ENCODE data around the gene PFDN2. TPM values are rescaled to one million over a fixed set of nuclear protein-coding genes. Genes with fewer than 3 reads are reported as not detected.

Gene PFDN2
- total RNA-seq, 1 donor from 2014 or later, result 35.4 TPM

DNA sequence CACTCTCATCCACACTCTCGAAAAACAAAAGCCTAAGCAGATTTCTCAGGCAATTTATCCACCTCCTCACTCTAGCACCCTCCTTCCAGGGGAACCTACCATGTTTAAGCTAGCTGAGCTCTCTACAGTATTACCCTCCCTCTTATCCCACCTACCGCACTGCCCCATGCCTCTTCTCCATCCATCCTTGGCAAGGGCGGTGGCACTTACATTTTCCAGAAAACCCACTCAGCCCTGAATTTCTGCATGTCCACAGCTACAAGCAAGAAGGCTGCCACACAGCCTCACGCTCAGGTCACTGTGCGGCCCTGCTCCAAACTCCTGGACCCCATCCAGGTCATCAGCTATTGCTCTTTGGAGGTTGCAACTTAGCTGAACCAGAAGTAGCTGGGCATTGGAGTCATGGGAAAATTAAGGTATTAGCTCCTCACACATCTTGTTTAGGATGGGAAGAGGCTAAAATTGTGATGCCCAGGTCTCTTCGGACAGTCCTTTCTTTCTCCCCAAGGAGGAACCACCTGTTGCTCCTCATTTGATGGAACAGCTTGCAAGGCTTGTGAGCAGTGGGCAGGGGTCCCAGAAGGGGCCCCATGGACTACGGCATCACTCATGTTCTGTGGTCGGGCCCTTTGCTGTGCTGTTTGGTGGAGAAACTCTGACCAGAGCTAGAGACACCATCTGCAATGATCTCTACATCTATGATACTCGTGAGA, 18.6 kb downstream of the PFDN2 start:
- DNase-seq (ENCODE audit: low spot score), result no peak

DNA sequence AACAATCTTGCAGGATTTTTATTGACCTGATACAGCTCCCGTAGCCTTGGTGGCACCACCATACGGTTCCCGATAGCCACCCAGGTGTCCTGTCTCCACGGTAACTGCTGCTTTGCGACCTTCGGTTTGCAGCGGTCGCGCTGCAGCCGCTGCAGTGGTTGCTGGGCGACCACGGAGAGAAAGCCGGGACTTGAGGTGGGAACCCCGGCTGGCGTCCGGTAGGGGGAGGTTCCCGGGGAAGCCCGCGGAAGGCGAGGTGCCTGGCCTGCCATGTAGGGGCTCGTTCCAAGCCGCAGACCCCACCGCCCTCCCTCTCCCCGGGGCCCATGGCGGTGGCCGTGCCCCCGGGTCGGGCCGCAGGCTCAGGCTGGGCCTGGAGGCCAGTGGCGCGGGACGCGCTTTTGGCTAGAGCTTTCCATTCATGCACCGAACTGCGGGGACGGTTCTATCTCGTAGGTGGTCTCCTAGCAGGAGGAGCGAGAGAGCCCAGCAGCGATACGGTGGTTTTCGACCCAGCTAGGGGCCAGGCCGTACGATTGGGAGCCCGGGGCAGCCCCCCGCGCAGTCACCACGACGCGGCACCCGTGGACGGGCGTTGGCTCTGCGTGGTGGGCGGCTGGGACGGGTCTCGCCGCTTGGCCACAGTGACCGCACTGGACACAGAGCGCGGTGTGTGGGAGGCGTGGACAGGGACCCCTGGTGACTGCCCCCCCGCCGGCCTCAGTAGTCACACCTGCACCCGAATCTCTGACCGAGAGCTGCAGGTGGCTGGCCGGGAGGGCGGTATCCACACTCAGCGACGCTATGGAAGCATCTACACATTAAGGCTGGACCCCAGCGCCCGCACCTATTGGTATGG, 19.4 kb downstream of the PFDN2 start, which contains the start of gene KLHDC9:
TSS of gene KLHDC9 (plus strand) at position 152 of the 859 bp plus-strand sequence. CDS start at position 327, 175 bp downstream.
- peak; percentile 80 for DNase-seq (ENCODE audit: low spot score)

DNA sequence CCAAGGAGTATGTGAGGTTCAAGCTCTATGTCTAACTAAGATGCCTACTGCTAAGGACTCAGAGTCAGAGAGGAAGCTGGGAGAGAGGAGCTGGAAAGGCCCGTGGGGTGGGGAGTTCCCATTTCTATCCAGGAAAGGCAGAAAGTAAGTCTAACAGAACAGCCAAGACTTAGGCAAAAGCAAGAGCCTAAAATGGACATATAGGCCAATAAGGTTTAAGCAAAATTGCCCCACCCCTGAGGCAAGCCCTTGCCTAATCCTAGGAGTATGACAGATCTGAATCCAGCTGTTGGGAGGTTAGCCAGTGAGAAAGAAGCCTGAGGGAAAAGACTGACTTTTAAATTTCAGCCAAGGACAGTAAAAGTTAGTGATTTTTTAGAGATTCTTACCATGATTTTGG, 21.3 kb downstream of the PFDN2 start:
- no peak for DNase-seq (ENCODE audit: low spot score)

DNA sequence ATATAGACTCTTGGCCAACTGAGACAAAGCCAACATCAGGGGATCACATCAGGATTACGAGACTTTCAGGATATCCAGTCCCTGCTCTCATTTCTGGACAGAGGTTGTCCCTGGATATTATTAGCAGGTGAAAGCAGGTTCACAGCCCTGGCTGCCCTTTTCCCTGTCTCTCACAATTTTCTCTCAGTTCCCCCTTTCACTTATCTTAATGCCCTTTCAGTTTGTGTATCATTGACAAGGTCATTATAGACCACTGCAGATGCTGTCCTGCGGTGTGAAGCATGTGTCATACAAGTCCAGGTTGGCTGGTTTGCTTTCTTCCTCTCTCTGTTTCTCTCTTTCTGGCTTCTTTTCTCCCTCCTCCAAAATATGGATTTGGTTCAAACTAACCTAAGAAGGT, 21.8 kb downstream of the PFDN2 start:
- no peak for DNase-seq (ENCODE audit: low spot score)

DNA sequence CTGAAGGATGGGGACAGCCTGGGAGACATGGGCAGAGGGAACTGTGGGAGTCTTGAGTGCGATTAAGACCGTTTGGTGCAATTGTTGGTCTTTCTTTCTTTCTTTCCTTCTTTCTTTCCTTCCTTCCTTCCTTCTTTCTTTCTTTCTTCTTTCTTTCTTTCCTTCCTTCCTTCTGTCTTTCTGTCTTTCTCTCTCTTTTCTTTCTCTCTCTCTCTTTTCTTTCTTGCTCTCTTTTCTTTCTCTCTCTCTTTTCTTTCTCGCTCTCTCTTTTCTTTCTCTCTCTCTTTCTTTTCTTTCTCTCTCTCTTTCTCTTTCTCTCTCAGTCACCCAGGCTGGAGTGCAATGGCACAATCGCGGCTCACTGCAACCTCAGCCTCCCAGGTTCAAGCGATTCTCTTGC, 22.6 kb downstream of the PFDN2 start:
- DNase-seq (ENCODE audit: low spot score), result no peak

DNA sequence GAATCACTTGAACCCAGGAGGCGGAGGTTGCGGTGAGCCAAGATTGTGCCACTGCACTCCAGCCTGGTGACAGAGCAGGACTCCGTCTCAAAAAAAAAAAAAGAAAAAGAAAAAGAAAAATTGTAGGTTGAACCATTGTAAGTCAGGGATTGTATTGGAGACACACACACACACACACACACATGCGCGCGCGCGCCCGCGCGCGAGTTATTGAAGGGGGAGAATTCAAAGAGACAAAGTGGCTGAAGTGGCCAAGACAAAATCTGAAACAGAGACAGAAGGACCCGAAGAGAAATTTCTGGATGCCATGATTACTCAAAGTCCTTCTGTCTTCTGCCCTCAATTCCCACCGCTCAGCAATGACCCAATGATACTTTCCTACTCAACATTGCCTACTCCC, 23.4 kb downstream of the PFDN2 start:
- DNase-seq (ENCODE audit: low spot score), result no peak

DNA sequence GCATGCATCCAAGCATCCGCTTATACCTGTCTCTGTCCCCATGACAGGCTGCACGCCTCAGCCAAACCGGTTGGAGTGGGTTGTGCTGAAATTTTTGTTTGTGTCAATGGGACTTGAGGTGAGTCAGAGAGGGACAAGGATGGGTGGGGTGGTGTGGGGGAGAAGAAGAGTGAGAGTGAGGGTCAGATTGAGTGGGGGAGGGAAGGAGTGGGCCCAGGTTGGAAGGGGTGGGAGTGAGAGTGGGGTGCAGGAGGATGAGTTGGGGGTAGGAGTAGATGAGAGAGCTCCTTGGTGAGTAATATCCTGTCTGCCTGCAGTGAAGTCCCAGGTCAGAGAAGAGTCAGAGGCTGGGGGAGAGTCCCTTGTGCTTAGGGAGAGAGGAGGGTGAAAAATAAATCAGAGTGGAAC, 25.2 kb downstream of the PFDN2 start:
- no peak for DNase-seq (ENCODE audit: low spot score)

DNA sequence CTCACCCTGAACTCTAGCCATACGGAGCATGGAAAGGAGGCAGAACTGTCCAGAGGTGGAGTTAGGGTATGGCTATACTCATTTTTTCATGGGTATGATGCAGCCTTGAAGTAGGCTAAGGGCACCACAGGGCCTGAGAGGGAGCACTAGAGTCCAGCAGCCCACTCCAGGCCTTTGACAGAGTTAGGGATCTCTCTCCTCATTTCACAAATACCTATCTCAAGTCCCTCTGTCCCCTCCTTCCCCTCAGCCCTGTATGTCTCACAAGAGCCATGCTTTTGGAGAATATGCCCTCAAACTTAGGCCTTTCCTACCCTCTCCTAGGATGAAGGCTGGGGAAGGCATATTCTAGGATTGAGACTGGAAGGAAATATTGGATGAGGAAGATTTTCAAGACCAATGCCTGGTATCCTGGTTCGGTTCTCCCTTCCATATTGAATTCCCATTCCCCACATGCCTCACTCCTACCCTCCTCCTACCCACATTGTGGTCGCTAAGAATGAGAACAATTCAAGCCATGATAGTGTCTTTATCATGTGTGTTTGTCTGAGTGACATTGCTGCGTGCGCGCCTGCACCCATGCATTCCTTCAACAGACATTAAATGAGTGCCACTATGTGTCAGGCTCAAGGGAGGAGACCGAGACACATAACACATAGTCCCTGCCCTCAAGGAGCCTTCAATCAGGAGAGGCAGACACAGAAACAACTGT, 25.9 kb downstream of the PFDN2 start:
- no peak for DNase-seq (ENCODE audit: low spot score)

DNA sequence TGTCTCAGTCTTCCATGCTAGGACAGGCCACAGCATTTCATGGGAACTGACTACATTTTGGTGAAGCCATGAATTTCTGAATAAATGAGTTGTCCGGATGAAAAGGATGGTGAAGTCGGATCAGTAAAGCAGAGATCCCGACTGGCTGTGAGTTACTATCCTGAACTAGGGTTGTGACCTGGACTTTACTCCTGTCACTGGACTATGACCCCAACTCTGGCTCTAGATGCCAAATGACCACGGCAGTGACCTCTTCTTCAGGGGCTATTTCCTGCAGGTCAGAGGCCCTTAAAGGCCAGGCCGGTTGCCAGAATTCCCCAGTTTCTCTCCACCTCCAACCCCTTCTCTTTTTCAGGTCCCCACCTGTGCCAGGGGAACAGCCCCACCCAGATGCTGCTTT, 26.7 kb downstream of the PFDN2 start:
- DNase-seq (ENCODE audit: low spot score), result no peak

DNA sequence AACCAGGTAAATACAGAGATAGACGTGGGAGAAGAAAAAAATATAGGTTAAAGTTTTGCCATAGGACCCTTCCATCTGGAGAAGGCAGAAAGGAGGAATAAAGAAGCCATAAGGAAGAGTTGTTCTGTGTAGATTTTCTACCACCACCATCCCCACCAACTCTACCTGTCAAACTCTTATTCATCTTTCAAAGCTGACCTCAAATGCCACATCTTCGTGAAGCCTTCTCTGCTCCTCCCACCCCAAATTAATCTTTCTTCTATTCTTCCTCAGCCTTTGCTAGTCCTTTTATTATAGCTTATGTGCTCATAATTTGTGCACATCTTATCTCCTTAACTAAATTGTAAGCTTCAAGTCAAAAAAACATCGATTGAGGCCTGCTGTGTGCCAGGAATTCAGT, 27.2 kb downstream of the PFDN2 start:
- DNase-seq (ENCODE audit: low spot score), result no peak

DNA sequence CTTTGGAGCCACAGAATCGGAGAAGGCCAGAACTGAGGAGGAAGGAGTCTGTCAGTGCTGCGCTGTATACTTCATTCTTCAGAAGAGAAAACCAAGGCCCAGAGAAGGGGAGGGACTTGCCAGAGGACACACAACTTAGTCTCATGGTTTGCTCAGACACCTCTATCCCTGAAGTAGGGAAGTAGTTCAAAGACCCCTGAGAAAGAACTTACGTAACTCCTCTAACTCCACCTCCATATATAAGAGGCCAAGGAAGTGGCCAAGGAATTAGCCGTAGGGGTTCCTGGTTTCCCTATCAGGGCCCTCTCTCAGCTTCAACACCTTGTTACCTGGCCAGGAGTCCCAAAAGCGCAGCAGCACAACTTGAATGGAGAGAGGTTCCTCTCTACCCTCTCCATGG, 27.9 kb downstream of the PFDN2 start:
- DNase-seq (ENCODE audit: low spot score), result no peak

DNA sequence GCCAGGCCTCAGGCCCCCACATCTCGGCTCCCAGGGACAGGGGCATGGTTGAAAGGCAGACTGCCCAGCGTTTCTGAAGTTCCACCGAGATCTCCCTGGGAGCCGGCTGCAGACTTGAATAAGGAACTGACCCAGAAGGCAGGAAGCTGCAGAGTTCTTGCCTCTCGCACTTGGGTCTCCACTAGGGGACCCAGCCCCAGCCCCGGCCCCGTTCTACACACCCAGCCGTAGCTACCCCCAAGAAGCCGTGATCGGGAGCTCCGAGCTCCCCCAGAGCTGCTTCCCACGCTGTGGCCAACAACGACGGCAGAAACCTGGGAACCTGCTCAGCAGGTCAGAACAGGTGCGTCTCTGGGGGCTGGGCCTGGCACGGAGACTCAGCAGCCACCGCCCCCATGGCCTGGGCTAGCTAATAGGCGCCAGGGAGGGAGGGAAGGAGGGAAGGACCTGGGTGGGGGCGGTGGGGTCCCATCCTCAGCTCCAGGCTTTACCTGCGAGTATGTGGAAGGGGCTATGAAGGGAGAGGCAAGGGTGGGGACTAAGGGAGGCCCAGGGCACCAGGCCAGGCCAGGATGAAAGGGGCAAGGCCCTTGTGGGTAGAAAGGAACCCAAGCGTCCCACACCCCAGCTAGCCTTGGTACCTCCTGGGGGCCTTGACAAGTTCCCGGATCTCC, 28.4 kb downstream of the PFDN2 start, which contains the start of gene NECTIN4:
TSS of gene NECTIN4 (minus strand) at position 308 of the 674 bp plus-strand sequence. CDS start at position 46, 262 bp downstream.
- DNase-seq (ENCODE audit: low spot score), result peak; percentile 74

DNA sequence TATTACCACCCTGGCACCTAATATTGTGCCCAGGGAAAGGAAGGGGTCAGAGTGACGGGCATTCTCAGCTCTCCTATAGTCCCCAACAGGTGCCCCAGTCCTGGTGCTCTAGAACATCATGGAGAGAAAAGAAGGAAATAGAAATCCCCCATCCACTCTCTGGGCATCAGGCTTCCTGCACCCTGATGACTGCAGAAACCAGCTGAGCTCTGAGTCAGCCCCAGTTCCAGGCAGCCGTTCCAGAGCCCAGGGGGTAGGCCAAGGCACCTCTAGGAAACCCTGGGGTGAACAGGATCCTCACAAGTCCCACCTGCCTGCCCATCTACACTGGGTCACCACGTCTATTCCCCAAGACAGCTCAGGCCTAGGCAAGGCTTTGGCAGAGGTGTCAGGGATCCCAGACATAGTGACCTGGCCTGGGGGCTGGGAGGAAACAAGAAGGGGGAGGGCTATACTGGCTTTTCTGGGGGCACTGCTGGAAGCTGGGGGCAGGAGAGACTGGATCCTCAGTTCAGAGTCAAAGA, 29.2 kb downstream of the PFDN2 start:
- no peak for DNase-seq (ENCODE audit: low spot score)

DNA sequence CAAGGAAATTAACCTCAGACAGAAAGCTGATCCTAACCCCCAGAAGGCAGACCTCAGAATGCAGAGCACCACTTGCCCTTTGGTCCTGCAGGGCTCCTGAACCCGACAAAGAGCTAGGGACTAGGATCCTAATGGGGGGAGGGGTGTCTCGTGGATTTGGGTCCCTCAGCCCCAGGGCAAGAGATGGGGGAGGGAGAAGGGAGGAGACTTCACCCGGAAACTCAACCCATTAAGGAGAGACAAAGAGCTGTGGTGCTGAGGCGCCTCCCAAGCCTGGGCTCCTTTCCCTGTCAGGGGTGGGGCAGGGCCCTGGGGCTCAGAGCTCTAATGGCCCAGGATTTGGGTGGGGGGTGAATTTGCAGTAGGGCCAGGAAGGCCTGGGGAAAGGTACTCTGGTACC, 31.4 kb downstream of the PFDN2 start:
- no peak for DNase-seq (ENCODE audit: low spot score)

DNA sequence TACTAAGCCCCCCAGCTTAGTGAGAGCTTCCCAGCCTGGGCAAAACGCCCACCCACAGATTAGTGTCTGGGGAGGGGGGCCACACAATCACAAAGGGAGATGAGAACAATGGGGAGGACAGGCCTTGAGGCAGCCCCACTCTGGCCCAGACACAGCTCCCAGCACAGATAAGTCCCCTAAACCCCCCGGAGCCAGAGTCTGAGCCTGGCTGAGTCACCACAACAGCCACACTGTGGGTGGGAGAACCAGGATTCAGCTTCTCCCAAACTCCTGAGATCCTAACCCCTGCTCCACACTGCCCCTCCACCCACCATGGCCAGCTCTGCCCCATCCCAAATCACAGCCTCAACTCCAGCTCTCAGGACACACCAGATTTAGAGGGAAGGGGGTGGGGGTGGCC, 32.7 kb downstream of the PFDN2 start:
- no peak for DNase-seq (ENCODE audit: low spot score)

DNA sequence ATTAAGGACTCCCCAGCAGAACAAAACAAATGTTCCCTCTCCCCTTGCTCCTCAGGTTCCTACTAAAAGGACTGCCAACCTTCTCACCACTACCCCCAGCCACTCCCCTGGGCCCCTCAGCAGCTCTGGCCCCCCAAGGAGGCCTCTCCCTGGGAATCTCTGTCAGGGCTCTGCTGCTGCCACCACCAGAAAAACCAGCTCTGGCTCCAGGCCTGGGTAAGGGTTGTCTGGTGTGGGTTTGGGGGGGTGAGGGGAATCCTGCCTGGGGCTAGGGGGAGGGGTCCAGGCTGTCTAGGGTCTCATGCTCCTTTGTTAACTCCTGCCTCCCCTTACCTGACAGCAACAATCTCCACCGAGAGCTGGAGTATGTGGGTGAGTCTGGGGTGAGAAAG, 33.2 kb downstream of the PFDN2 start:
- no peak for DNase-seq (ENCODE audit: low spot score)

DNA sequence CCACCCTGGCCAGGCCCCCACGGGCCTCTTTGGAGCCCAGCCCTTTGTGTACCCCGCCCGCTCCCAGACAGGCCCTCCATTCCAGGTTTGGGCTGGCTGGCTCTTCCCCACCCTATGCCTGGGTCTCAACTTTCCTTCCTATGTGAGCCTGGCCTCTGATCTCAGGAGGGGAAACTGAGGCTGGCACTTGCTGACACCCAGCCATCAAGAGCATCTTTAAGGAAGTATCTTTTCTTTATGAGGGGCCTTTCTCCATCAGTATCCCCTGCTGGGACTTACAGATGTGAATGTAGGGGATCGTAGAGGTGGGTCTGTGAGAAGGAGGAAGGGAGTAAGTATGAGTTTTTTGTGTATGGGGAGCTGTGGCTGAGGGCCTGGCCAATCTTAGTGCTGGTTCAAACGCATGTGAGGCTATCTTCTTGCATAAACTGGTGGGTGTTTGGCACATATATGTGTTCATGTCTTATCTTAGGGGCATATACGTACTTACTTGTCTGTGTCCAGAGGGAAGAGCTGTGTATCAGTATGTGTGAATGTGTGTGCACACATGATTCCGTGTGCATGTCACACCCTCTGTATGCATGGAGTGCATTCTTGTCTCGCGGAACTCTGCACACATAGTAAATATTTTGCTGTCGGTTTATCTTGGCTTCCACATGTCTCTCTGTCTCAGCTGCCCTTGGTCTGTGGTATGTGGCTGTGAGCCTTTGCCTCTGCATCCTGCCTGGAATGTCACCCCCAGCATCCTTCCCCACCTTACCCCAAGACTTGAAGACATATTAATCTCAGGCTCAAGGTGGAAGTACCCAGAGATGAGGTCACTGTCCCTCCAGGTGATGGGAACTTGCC, 33.9 kb downstream of the PFDN2 start:
- no peak for DNase-seq (ENCODE audit: low spot score)

DNA sequence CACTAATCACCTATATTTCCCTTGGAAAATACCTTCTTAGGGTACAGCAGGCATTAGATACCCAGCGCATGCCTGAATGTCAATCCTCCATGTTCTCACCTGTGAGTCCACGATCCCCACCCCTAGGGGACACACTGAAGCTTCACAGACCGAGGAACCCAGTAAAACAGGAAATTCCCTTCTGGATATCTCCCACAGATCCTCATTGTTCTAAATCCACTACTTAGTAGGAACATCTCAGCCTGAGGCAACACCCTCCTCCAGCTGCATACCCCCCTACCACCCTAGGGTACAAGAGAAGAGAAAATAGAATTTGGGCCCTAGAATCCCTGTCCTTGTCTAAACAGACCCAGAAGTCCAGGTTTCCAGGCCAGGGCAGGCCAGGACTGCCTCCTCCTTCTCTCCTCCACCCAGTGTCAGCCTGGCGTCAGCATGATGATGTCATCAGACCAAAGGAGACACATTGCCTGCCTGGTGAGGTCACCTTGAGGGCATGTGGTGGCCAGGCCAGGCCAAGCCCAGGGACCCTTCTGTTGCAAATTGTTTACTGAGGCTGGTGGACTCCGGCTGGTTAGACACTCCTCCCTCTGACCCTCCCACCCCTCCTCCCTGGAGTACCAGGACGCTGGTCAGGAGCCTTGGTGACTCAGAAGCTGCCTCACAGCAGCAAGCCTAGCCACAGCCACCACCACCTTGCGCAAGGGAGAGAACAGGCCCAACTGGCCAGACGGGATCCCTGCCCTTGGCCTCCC, 34.7 kb downstream of the PFDN2 start:
- peak; percentile 90 for DNase-seq (ENCODE audit: low spot score)

DNA sequence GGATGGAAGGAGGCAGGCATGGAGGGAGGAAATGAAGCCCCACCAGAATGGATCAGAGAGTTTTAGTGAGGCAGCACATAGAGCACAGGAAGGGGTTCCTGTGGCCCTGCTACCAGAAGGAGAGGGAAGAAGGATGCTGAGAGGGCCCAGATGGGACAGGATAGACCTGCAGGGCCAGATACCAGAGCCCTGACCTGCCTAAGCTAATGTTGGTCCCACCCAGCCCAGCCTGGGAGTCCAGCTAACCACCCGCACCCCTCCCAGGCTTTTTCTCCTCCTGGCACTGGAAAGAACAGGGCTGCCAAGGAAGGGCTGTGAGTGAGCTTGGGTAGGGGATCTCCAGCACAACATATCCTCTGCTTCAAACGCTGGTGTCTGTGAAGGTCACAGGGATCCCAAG, 35.4 kb downstream of the PFDN2 start:
- DNase-seq (ENCODE audit: low spot score), result no peak

DNA sequence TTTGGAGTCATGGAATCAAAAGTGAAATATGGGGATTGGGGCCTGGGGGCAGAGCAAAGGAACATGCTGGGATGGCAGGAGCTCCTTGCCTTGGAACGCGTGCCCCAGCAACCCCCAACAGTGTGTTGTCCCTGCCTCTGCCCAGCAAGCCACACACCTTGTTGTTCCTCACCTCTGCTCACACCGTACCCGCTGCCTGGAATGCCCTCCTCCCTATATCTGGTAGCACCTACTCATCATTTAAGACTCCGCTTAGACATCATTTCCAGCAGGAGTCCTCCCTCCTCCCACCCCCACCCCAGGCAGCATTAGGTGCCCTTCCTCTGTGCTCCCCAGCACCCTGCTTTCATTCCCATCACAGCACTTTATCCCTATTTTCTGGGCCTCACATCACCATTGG, 36.3 kb downstream of the PFDN2 start:
- no peak for DNase-seq (ENCODE audit: low spot score)
